ENCODE measurements around the gene YARS1. TPM values are rescaled to one million over a fixed set of nuclear protein-coding genes. Genes with fewer than 3 reads are reported as not detected.
A peak's percentile ranks its signal among the peaks of the same experiment; 100 is the strongest.

YARS1 gene
- total and polyA plus RNA-seq, 2 of the 13 experiments (the other 11 are each of a cell fraction or from before 2014, with no cell fraction given), result 50.1 to 113 TPM

DNA sequence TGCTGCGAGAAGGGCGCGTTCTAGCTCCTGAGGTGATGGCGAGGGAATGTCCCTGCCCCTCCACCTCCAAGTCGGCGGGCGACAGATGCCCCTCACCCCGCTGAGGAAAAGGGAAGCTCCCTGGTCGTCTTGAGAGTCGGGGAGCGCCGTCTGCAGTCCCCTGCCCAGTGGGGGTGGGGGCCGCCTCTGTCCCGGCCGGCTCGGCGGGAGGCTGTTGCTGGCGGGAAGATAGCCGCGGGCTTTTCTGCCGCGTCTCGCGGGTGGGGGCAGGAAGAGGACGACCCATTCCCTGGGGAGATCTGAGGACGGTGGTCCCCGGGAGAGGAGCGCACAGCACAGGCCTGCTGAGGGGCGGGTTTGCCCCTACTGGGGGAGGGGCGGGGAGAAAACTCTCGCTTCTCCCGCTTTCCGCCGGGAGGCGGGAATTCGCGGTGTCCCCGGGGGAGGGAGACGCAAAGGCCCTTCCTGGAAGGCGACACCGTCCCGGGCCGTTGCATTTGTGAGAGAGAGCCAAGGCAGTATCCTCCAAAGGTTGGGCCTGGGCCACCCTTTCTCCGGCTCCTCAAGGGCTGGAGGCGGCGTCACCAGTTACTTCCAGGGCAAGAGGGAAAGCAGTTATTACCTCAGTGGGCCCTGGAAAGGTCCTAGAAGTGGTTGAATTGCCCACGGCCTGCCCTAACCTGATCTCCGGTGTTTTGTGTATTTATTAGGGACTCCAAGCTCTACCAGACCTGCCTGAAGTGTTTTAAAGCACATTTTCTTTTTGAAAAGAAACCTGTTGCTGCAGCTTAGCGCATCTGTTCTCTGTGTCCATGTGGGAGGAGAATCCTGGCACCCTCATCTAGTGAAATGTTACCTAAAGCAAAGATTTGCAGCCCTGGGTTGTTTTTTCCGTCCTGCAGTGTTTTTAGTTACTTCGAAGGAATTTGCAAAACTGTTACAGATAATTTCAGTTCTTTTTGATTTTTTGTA is 943 bp upstream of the YARS1 start (continued):
- TF ChIP-seq KLF13 (CRISPR knock-in tag; IDR thresholded peaks at IDR 0.05) (no peak), ZNF737 (CRISPR knock-in tag; IDR thresholded peaks at IDR 0.05; ENCODE audit: borderline replicate concordance) (no peak), KMT2B (CRISPR knock-in tag; IDR thresholded peaks at IDR 0.05) (no peak), ZNF749 (CRISPR knock-in tag; IDR thresholded peaks at IDR 0.05; ENCODE audit: borderline replicate concordance) (peak; percentile 19; the same call in 1 of the 2 replicates), RFX3 (CRISPR knock-in tag; IDR thresholded peaks at IDR 0.05) (no peak), NFIC (IDR thresholded peaks at IDR 0.05; ENCODE audit: low read length) (no peak)
- TF ChIP-seq, protein P1, sequence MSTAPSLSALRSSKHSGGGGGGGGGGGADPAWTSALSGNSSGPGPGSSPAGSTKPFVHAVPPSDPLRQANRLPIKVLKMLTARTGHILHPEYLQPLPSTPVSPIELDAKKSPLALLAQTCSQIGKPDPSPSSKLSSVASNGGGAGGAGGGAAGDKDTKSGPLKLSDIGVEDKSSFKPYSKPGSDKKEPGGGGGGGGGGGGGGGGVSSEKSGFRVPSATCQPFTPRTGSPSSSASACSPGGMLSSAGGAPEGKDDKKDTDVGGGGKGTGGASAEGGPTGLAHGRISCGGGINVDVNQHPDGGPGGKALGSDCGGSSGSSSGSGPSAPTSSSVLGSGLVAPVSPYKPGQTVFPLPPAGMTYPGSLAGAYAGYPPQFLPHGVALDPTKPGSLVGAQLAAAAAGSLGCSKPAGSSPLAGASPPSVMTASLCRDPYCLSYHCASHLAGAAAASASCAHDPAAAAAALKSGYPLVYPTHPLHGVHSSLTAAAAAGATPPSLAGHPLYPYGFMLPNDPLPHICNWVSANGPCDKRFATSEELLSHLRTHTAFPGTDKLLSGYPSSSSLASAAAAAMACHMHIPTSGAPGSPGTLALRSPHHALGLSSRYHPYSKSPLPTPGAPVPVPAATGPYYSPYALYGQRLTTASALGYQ (CRISPR knock-in tag; IDR thresholded peaks at IDR 0.05), result no peak
- TF ChIP-seq, protein P2, sequence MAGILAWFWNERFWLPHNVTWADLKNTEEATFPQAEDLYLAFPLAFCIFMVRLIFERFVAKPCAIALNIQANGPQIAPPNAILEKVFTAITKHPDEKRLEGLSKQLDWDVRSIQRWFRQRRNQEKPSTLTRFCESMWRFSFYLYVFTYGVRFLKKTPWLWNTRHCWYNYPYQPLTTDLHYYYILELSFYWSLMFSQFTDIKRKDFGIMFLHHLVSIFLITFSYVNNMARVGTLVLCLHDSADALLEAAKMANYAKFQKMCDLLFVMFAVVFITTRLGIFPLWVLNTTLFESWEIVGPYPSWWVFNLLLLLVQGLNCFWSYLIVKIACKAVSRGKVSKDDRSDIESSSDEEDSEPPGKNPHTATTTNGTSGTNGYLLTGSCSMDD (CRISPR knock-in tag; IDR thresholded peaks at IDR 0.05), result no peak
- TF ChIP-seq, protein P3, sequence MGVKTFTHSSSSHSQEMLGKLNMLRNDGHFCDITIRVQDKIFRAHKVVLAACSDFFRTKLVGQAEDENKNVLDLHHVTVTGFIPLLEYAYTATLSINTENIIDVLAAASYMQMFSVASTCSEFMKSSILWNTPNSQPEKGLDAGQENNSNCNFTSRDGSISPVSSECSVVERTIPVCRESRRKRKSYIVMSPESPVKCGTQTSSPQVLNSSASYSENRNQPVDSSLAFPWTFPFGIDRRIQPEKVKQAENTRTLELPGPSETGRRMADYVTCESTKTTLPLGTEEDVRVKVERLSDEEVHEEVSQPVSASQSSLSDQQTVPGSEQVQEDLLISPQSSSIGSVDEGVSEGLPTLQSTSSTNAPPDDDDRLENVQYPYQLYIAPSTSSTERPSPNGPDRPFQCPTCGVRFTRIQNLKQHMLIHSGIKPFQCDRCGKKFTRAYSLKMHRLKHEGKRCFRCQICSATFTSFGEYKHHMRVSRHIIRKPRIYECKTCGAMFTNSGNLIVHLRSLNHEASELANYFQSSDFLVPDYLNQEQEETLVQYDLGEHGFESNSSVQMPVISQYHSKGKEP (CRISPR knock-in tag; IDR thresholded peaks at IDR 0.05), result no peak
- TF ChIP-seq, protein P4, sequence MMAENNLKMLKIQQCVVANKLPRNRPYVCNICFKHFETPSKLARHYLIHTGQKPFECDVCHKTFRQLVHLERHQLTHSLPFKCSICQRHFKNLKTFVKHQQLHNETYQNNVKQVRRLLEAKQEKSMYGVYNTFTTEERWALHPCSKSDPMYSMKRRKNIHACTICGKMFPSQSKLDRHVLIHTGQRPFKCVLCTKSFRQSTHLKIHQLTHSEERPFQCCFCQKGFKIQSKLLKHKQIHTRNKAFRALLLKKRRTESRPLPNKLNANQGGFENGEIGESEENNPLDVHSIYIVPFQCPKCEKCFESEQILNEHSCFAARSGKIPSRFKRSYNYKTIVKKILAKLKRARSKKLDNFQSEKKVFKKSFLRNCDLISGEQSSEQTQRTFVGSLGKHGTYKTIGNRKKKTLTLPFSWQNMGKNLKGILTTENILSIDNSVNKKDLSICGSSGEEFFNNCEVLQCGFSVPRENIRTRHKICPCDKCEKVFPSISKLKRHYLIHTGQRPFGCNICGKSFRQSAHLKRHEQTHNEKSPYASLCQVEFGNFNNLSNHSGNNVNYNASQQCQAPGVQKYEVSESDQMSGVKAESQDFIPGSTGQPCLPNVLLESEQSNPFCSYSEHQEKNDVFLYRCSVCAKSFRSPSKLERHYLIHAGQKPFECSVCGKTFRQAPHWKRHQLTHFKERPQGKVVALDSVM (CRISPR knock-in tag; IDR thresholded peaks at IDR 0.05), result no peak
- TF ChIP-seq, protein P5, sequence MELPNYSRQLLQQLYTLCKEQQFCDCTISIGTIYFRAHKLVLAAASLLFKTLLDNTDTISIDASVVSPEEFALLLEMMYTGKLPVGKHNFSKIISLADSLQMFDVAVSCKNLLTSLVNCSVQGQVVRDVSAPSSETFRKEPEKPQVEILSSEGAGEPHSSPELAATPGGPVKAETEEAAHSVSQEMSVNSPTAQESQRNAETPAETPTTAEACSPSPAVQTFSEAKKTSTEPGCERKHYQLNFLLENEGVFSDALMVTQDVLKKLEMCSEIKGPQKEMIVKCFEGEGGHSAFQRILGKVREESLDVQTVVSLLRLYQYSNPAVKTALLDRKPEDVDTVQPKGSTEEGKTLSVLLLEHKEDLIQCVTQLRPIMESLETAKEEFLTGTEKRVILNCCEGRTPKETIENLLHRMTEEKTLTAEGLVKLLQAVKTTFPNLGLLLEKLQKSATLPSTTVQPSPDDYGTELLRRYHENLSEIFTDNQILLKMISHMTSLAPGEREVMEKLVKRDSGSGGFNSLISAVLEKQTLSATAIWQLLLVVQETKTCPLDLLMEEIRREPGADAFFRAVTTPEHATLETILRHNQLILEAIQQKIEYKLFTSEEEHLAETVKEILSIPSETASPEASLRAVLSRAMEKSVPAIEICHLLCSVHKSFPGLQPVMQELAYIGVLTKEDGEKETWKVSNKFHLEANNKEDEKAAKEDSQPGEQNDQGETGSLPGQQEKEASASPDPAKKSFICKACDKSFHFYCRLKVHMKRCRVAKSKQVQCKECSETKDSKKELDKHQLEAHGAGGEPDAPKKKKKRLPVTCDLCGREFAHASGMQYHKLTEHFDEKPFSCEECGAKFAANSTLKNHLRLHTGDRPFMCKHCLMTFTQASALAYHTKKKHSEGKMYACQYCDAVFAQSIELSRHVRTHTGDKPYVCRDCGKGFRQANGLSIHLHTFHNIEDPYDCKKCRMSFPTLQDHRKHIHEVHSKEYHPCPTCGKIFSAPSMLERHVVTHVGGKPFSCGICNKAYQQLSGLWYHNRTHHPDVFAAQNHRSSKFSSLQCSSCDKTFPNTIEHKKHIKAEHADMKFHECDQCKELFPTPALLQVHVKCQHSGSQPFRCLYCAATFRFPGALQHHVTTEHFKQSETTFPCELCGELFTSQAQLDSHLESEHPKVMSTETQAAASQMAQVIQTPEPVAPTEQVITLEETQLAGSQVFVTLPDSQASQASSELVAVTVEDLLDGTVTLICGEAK (IDR thresholded peaks at IDR 0.05), result no peak
- TF ChIP-seq, protein P5 (CRISPR knock-in tag; IDR thresholded peaks at IDR 0.05), result no peak

Data from HepG2 (cell line).